Type B pancreatic cell (in vitro differentiated cells): ENCODE measurements around the gene ERC1. TPM values are rescaled to one million over a fixed set of nuclear protein-coding genes. Genes with fewer than 3 reads are reported as not detected.

Experiments used
- DNase-seq: peaks from one replicate; pipeline ENCODE4 v3.0.0; 2021; ENCODE audit warnings: mixed read lengths; ENCODE audit not compliant: unreplicated experiment; ENCODE audit errors: extremely low spot score
- H3K27ac Mint-ChIP-seq: 2 replicates; pipeline ENCODE4 v1.8.0; 2021; ENCODE audit warnings: mild to moderate bottlenecking, mixed read lengths
- H3K27me3 Mint-ChIP-seq: 2 replicates; pipeline ENCODE4 v1.8.0; 2021; ENCODE audit warnings: mixed read lengths
- H3K36me3 Mint-ChIP-seq: 2 replicates; pipeline ENCODE4 v1.8.0; 2021; ENCODE audit warnings: mixed read lengths
- H3K4me1 Mint-ChIP-seq: one replicate; pipeline ENCODE4 v1.8.0; 2021; ENCODE audit warnings: mixed read lengths; ENCODE audit not compliant: unreplicated experiment
- H3K4me3 Mint-ChIP-seq: 2 replicates; pipeline ENCODE4 v1.8.0; 2021; ENCODE audit warnings: mild to moderate bottlenecking, mixed read lengths
- H3K9me3 Mint-ChIP-seq: 2 replicates; pipeline ENCODE4 v1.8.0; 2021; ENCODE audit warnings: mixed read lengths
- total RNA-seq: library from RNA; stranded (reverse); gene quantifications from 2 replicates; pipeline ENCODE4 v1.2.1, GENCODE V29; 2021; ENCODE audit warnings: low replicate concordance
- TF ChIP-seq, protein P1 (sequence below): fragments of 200-600 bp; sonication (generic); conservative IDR thresholded peaks from 2 replicates; pipeline ENCODE4 v1.5.0; 2021; ENCODE audit warnings: antibody characterized with exemption, mild to moderate bottlenecking

Gene ERC1
- total RNA-seq, 1 donor from 2014 or later = 62.8 TPM

DNA sequence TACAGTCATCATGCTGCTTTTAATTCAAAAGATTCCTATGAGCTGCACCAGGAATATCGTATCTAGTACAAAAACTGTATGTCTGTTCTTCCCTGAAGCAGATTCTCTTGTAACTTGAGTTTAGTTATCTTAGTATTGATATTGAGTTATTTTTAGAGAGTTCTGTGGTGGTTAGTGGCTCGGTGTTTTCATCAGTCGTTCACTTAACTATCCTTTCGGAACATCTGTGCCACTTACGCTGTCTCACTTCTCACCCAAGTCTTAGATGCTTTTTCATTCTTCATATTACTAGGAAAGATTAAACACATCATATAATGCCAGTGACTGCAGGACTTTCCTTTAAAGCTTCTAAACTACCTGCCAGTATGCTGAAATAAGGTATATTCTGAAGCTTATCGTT is 352.4 kb downstream of the ERC1 start:
- no peak for DNase-seq
- Mint-ChIP-seq H3K9me3 (no peaks in the 10 kb centered on the region), H3K27me3 (no peaks in the 10 kb centered on the region), H3K4me3 (no peak overlapping the region), H3K36me3 (peaks cover 14% of the 10 kb centered on the region), H3K4me1 (peaks cover 4% of the 10 kb centered on the region), H3K27ac (no peak overlapping the region)
- TF ChIP-seq, protein P1, sequence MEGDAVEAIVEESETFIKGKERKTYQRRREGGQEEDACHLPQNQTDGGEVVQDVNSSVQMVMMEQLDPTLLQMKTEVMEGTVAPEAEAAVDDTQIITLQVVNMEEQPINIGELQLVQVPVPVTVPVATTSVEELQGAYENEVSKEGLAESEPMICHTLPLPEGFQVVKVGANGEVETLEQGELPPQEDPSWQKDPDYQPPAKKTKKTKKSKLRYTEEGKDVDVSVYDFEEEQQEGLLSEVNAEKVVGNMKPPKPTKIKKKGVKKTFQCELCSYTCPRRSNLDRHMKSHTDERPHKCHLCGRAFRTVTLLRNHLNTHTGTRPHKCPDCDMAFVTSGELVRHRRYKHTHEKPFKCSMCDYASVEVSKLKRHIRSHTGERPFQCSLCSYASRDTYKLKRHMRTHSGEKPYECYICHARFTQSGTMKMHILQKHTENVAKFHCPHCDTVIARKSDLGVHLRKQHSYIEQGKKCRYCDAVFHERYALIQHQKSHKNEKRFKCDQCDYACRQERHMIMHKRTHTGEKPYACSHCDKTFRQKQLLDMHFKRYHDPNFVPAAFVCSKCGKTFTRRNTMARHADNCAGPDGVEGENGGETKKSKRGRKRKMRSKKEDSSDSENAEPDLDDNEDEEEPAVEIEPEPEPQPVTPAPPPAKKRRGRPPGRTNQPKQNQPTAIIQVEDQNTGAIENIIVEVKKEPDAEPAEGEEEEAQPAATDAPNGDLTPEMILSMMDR = no peak

DNA sequence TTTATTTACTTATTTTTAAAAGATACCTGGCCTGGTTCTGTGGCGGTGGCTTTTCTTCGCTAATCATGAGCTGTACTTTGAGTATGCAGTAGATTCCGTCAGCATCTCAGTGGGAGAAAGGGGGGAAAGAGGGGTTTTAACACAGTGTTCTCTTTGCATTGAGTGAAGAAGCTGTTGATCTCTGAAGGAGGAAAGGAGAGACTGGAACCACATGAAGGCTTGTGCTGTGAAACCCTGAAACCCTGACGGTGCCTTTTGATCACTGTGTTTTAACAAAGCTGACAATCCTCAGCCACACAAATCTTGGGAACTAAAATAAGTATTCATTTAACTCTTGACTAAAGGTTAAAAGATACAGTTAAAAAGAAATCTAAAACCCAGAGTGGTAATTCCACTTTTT is 353.2 kb downstream of the ERC1 start:
- Mint-ChIP-seq H3K27me3 (no peaks in the 10 kb centered on the region), H3K4me3 (no peak overlapping the region), H3K27ac (no peak overlapping the region), H3K4me1 (peaks cover 4% of the 10 kb centered on the region), H3K9me3 (no peaks in the 10 kb centered on the region), H3K36me3 (peaks cover 19% of the 10 kb centered on the region)
- TF ChIP-seq, protein P1 = no peak
- DNase-seq = no peak

DNA sequence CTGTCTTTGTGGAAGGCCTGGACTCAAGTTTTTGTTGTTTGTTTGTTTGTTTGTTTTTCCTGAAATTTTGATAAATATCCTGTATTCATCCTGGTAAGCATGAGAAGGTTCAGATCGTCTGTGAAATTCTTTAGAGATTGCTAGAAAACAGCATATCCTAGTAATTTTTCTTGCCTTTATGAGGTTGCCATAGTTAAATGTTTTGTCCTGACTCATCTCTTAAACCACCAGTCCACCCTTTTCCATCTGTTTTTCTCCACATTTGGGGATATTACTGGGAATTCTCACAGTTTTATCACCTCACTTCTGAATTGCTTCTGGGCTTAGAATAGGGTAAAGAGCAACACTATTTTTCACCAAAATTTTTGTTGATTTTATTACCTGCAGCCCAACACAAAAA is 355.1 kb downstream of the ERC1 start:
- no peak overlapping the region for H3K4me3 Mint-ChIP-seq
- no peaks in the 10 kb centered on the region for H3K9me3 Mint-ChIP-seq
- peaks cover 19% of the 10 kb centered on the region for H3K36me3 Mint-ChIP-seq
- H3K27ac Mint-ChIP-seq = no peak overlapping the region
- no peak for DNase-seq
- peaks cover 18% of the 10 kb centered on the region for H3K4me1 Mint-ChIP-seq
- TF ChIP-seq, protein P1 = no peak
- no peaks in the 10 kb centered on the region for H3K27me3 Mint-ChIP-seq

DNA sequence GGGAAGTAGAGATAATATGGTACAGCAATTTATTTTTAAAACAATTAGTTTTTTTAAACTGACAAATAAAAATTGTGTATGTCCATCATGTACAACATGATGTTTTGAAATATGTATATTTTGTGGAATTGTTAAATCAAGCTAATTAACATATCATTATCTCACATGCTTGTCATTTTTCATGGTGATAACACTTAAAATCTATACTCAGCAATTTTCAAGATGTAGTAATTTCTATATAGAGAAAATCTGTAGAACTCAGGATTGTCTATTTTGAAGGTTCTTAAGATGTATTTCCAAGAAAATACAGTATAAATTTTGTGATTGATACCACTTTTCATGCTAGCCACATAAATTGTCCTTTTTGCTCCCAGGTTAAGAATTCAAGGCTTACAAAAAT is 356.3 kb downstream of the ERC1 start:
- no peak for DNase-seq
- H3K27ac Mint-ChIP-seq = no peak overlapping the region

DNA sequence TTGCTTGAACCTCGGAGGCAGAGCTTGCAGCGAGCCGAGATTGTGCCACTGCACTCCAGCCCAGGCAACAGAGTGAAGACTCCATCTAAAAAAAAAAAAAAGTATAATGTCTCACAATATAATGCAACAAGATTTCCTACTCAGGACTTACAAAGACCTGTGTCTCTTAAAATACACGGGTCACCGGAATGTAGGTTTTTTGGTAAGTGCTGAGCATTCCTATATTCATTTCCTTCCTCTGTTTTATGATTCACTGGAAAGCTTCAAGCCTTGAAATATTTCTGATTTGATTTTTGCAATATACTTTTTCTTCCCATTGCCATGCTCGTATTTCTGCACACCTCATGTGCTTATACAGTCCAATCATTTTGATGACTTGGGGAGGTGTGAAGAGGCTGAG is 357.6 kb downstream of the ERC1 start:
- DNase-seq = no peak
- peaks cover 20% of the 10 kb centered on the region for H3K4me1 Mint-ChIP-seq
- H3K4me3 Mint-ChIP-seq = no peak overlapping the region
- no peaks in the 10 kb centered on the region for H3K9me3 Mint-ChIP-seq
- TF ChIP-seq, protein P1 = no peak
- H3K36me3 Mint-ChIP-seq = peaks cover 27% of the 10 kb centered on the region
- H3K27me3 Mint-ChIP-seq = no peaks in the 10 kb centered on the region
- H3K27ac Mint-ChIP-seq = no peak overlapping the region

More for the DNA sequence above, 356.3 kb downstream of the ERC1 start:
- TF ChIP-seq, protein P1 = no peak
- H3K36me3 Mint-ChIP-seq = peaks cover 23% of the 10 kb centered on the region
- no peaks in the 10 kb centered on the region for H3K9me3 Mint-ChIP-seq
- H3K4me1 Mint-ChIP-seq = peaks cover 20% of the 10 kb centered on the region
- no peak overlapping the region for H3K4me3 Mint-ChIP-seq
- no peaks in the 10 kb centered on the region for H3K27me3 Mint-ChIP-seq
